GM18526 (cell line): ENCODE measurements around the gene RNH1.

Experiments used
- POLR2A ChIP-seq: IDR thresholded peaks from 3 replicates; pipeline ENCODE4 v1.6.1; 2011; ENCODE audit not compliant: insufficient read length; ENCODE audit errors: extremely low read depth

RNH1 gene

GRCh38 chr11:512761-513595 lies 5.9 kb upstream of the RNH1 start:
- no peak for TF ChIP-seq POLR2A

DNA sequence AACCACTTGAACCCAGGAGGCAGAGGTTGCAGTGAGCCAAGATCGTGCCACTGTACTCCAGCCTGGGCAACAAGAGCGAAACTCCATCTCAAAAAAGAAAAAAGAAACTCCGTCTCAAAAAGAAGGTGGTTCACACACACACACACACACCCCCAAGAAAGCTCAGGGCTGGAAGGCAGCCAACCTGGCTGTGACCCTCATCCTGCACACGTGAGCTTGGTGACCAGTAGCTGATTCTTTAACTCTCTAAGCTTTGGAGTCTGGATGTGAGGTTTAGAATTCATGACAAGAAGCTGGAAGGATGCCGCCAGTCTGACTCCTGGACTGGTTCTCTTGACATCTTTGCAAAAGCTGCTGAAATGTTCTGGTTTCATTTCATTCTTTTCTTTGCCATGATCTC lies 1.9 kb upstream of the RNH1 start:
- TF ChIP-seq POLR2A, result no peak

DNA sequence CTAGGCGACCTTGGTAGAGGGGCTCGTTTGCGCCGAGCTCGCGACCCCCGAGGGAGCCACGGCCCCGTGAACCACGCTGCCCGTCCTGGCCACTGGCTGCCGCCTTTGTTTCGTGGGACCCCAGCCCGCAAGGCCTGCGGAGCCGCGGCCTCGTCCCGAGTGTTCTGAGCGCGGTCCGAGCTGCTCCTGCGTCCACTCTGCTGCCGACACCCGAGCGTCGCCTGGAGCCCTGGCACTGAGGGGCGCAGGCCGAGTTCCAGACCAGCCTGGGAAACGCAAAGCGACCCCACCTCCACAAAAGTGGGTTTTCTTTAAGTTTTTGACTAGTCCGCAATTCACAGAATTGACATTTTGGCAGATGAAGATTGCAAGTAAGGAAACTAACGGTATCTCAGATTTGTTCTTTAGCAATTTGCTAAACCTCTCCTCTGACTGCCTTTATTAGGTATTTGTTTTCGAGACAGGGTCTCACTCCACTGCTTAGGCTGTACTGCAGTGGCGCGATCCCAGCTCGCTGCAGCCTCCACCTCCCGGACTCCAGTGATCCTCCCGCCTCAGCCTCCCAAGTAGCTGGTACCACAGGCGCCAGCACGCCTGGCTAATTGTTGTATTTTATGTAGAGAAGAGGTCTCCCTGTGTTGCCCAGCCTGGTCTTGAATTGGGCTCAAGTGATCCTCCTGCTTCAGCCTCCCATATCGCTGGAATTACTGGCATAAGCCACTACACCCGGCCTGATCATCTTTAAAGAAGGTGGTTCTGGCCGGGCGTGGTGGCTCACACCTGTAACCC lies 879 bp upstream of the RNH1 start:
- TF ChIP-seq POLR2A, result no peak

DNA sequence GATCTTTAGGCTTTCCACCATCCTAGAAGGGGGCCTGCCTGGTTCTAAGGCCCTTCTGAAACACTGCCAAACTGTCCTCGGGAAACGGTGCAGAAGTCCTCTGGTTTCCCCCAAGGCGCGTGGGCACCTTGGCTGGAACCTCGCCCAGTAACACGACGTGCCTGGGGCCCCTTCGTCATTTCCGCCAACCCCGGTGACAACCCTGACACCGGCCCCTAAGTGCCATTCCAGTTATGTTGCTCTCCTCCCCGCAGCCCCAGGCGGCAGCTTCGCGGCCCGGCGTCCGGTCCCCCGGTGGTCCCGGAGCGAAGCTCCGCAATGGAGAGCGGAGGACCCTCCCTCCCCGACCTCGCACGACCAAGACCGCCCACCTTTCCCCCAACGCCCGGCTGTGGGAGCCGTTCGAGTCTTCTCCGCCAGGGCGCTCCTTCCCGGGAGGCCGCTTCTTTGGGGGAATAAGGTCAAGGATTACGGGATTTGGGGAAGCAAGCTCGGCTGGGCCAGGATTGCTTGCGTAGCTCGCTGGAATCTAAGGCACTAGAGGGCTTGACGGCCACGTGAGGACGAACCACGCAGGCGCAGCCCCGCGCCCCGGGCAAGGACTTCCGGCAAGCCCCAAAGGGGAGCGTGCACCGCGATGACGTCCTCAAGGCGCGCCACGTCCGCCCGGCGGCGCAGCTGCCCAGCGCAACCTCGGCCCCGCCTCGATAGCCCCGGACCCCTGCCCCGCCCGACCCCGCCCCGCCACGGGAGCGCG lies 626 bp downstream of the RNH1 start:
- peak; percentile 74 for TF ChIP-seq POLR2A

DNA sequence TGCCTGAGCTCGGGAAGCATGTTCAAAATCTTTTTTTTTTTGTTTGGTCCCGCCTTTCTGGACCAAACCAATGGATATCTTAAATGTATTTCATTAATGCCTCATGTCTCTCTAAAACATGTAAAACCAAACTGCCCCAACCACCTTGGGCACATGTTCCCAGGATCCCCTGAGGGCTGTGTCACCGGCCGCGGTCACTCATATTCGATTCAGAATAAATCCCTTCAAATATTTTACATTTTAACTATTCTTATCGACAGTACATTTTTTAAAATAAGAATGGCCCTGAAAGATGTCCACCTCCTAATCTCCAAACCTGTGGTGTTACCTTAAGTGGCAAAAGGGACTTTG lies 2.1 kb downstream of the RNH1 start:
- no peak for TF ChIP-seq POLR2A

- TF ChIP-seq POLR2A, result peak; percentile 21
Measured at GRCh38 chr11:504053-504993, 2.7 kb downstream of the RNH1 start.

DNA sequence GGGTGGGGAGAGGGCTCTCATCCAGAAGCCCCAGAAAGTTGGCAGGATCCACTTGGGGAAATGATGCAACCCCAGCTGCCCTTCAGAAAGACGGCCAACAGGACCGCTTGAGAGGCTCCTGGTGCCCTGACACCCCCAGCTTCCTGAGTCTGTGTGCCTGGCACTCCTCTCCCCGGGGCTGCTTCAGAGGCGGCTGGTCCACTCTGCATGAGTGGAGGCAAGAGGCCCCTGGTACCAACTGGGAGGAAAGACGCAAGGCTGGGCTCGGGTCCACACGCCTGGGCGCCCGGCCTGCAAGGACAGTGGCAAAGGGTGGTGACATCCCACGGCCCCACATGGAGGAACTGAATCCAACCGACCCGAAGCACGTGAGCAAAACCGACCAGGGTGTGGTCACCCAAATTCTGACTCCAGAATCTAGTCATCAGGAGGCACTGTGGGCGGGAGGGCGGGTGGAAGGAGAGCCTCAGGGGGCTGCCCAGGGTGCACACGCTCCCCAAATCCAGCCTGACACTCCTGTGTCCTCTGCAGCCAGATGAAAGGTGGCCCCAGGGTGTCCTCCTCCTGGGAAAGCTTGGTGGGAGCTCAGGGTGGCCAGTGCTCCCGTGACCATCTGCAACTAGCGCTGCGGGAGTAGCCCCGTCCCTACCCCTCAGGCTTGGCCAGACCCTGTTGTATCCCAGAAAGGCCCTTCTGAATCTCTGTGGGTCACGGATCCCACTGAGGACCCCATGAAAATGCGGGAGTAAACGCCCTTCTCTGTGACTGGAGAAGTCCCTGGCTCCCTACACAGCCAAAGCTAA lies 3.7 kb downstream of the RNH1 start:
- TF ChIP-seq POLR2A, result no peak

DNA sequence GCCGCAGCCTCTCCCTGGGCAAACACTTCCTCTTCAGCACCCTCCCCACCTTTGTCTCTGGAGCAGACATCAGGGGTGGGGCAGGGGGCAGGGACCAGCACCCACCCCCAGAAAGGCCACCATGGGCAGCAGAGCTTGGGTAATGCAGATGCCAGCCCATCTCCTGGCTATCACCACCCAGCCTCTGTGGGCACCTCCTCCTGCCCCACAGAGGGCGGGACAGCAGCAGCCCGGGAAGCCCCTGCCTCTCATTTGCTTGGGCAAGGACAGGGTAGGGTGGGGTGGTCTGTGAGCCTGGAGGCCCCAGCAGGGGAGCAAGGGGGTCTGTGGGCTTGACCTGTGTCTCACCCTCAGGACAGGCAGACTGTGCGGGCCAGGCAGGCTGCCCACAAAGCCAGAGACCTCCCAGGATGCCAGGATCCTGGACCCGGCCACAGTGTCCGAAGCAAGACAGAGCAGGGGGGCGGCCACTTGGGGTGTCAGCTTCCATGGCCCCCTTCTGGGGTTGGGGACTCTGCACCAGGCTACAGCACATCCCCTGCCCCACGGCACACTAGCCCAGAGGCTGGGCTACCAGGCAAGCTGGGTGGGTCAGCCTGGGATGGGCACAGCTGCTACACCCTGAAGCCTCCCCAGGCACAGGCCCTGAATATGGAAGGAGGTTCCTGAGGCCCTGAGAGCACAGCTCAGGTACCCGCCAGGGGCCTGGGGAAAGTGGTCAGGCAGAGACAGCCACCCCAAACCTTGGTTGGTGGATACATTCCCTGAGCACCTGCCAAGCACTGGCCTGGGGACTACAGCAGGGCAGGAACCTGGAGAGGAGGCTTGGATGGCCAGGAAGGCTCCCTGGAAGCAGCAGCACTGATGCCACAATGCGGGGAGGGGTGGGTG lies 4.5 kb downstream of the RNH1 start:
- no peak for TF ChIP-seq POLR2A

- TF ChIP-seq POLR2A, result no peak
Measured at GRCh38 chr11:501683-502287, 5.3 kb downstream of the RNH1 start.

DNA sequence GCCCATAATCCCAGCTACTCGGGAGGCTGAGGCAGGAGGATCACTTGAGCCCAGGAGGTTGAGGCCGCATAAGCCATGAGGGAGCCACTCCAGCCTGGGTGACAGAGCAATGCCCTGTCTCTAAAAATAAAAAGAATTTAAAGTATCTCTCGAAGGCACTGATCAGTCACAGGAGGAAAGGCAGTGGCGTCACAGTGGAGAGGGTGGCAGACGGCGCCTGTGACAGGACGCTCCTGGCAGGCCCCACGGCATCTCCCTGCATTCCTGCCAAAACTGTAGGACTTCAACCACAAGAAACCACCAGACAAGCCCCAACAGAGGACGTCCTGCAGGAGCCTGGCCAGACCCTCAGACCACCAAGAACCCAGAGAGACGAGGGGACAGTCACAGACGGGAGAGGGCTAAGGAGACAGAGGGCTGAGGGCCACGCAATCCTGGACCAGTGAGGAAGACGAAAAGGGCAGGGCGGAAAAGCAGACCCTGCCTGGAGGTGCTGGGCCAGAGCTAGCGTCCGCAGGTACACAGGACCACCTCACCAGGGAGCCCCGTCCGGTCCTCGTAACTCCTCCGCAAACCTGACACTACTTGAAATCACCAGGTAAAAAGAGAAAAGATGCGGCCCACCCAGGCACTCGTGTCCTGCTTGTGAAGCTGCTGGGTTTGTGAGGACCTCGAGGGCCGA lies 5.9 kb downstream of the RNH1 start:
- no peak for TF ChIP-seq POLR2A

GRCh38 chr11:499201-500076 lies 7.6 kb downstream of the RNH1 start:
- no peak for TF ChIP-seq POLR2A
